Motor neuron (in vitro differentiated cells): ENCODE results near the gene CERS4. TPM values are rescaled to one million over a fixed set of nuclear protein-coding genes. Genes with fewer than 3 reads are reported as not detected.
"Not testable (repeated sequence)": the region's sequence is repeated elsewhere in the genome, so short reads cannot be mapped to it uniquely, and the experiment has no call there.

Experiments used
- ATAC-seq, 8 experiments: fragments of 200-7000 bp; cut with Tn5 transposase; replicated peaks in 6 of 8; 2 replicates each; pipeline ENCODE4 v1.8.0; 2021; ENCODE audit warnings: mild to moderate bottlenecking in 8 of 8, moderate library complexity in 8 of 8
- H3K27ac ChIP-seq, 2 donors: fragments of 250-450 bp; sonication (Bioruptor Pico); 2 replicates each; pipeline ENCODE4 v1.9.0; 2021; ENCODE audit warnings: antibody characterized with exemption in 2 of 2, mild to moderate bottlenecking in 2 of 2, moderate library complexity in 1 of 2
- H3K4me1 ChIP-seq, 2 donors: fragments of 250-450 bp; sonication (Bioruptor Pico); replicated peaks in 1 of 2; 2 replicates each; pipeline ENCODE4 v1.6.1; 2021; ENCODE audit warnings: antibody characterized with exemption in 2 of 2, mild to moderate bottlenecking in 2 of 2, moderate library complexity in 1 of 2
- H3K4me3 ChIP-seq, 5 donors: fragments of 250-450 bp; sonication (Bioruptor Pico); 2 replicates each; pipeline ENCODE4 v1.9.0; 2021; ENCODE audit warnings: antibody characterized with exemption in 5 of 5, mild to moderate bottlenecking in 5 of 5, moderate library complexity in 4 of 5
- WGBS, 10 experiments: fragments of 450-650 bp; shearing (Covaris generic); methylation state at CpG; one replicate each; pipeline ENCODE4 v1.0.0; 2022; 5-methylcytosine and 5-hydroxymethylcytosine counted together
- in situ Hi-C, 9 experiments: fragments of 400-800 bp; cut with MboI; loops; one replicate each; pipeline ENCODE4 v1.15.0; 2021; ENCODE audit warnings: low sequenced_read_pairs in 9 of 9, low pct_unique_long_range_greater_than_20kb in 2 of 9; ENCODE audit not compliant: unreplicated experiment in 9 of 9
- total RNA-seq, 8 experiments: library from RNA; unstranded; fragments of 300-600 nt; gene quantifications; 2 replicates each; pipeline versions ENCODE4 v1.2.3 to v1.2.4, GENCODE V29; 2022

The CERS4 gene
- total RNA-seq, 8 experiments from 2014 or later, result 3.2 to 55.1 (median 35.8) TPM

DNA sequence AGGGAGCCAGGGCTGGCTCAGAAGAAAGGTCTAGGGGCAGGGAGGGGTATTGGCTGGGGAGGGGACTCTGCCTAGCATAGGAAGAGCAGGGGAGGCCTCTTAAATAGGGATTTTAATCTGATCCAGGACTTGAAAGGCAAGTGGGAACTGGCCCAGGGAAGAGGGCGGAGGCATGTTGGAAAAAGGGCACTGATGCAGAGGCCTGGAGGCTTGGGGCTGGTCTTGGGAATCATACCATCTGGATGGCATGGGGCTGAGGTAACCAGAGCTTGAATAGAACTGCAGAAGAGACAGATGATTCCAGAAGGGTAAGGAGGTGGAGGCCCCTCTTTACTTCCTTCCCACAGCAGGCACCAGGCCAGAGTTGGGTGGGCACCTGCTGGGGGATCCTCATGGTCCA, 29.1 kb downstream of the CERS4 start:
- peak in 3 of 8 experiments; percentile 16 to 42 (median 21) for ATAC-seq
- in situ Hi-C loops, result loop anchor here in 2 of 9 experiments (25.0 kb wide), 2 partner anchors 276 to 301 kb away; partner anchors contain the start of genes CTXN1 (in 1 of the 2) and TIMM44 (in 1 of the 2)
- 0 to 100% (median 100%) methylated on average over 1 of the region's 1 CpG; no CpG with 5 or more reads in 7 of the 10 experiments for WGBS, 10 experiments
- no peak overlapping the region for H3K27ac ChIP-seq
- H3K4me3 ChIP-seq, result no peak overlapping the region
- H3K4me1 ChIP-seq, result peaks cover 10 to 14% of the 10 kb centered on the region in 2 donors

- WGBS, 10 experiments, result 40 to 100% (median 90%) methylated on average over 1 to 3 of the region's 3 CpGs; no CpG with 5 or more reads in 4 of the 10 experiments
- in situ Hi-C loops, result loop anchor here in 3 of 9 experiments (10.0 to 25.0 kb wide), 3 partner anchors 75 to 302 kb away; partner anchors contain the start of genes CTXN1 (in 1 of the 3) and TIMM44 (in 1 of the 3)
- Histone ChIP-seq H3K4me3 (no peak overlapping the region), H3K4me1 (peaks cover 10 to 14% of the 10 kb centered on the region in 2 donors), H3K27ac (peak overlapping the region in 1 of 2 donors; percentile 93)
- ATAC-seq, result no peak
Measured at GRCh38 chr19:8239528-8240273, 30.5 kb downstream of the CERS4 start.

GRCh38 chr19:8240274-8241229, 31.4 kb downstream of the CERS4 start:
- H3K4me3 ChIP-seq, result peak overlapping the region in 2 of 5 donors; percentile 5 to 12
- WGBS, 10 experiments, result 0 to 14% (median 14%) methylated on average over 2 to 7 of the region's 17 CpGs; no CpG with 5 or more reads in 7 of the 10 experiments
- peak overlapping the region; percentile 76 to 93 for H3K27ac ChIP-seq
- peak; percentile 90 to 94 (median 92) for ATAC-seq
- H3K4me1 ChIP-seq, result peaks cover 10 to 14% of the 10 kb centered on the region in 2 donors
- in situ Hi-C loops, result loop anchor here in 3 of 9 experiments (10.0 to 25.0 kb wide), 3 partner anchors 76 to 303 kb away; partner anchors contain the start of genes CTXN1 (in 1 of the 3) and TIMM44 (in 1 of the 3)

DNA sequence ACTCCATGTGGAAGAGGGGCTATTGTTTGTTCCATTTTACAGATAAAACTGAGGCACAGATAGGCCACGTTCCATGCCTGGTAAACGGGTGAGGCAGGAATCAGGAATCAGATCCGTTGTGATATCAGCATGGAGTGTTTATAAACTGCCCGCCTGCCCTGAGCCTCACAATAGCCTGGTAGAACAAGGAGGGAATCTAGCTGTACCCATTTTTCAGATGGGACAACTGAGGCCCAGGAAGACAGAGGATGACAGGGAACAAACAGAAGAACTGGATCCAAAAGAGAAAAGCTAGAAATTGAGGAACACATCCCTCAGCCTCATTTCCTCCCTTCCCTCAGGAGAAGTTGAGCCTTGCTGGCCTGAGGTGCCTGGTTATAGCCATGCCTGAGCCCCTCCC, 32.5 kb downstream of the CERS4 start:
- in situ Hi-C loops, result loop anchor here in 3 of 9 experiments (10.0 to 25.0 kb wide), 3 partner anchors 77 to 304 kb away; partner anchors contain the start of genes CTXN1 (in 1 of the 3) and TIMM44 (in 1 of the 3)
- ATAC-seq, result no peak
- Histone ChIP-seq H3K27ac (no peak overlapping the region), H3K4me3 (no peak overlapping the region), H3K4me1 (peaks cover 10 to 14% of the 10 kb centered on the region in 2 donors)
- 80 to 100% (median 92%) methylated on average over 1 to 4 of the region's 4 CpGs; no CpG with 5 or more reads in 2 of the 10 experiments for WGBS, 10 experiments

DNA sequence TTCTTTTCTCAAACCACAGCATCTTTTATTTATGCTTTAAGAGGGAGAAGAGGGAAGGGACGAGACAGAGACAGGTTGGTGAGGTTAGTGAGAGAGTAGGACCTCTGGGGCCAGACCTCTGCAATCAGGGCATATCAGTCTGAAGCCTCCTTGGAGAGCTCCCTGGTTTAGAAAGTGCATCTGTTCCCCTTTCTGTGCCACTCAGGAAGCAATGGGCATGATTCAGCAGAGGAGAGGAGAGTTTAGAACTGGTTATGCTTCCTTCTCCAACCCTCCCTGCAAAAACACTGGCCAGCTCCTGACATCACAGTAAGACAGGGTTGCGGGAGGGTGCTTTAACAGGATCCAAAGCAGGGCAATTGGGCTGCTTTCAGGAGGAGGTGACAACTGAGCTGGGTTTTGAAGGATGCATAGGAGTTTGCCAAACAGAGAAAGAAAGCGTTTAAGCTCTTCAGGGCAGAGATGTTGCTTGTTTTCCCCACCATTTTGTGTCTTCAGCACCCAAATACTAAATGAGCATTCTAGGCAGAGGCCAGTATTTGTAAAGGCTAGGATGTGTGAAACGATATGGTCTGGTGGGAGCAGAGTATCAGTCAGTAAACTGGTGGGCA, 33.1 kb downstream of the CERS4 start:
- in situ Hi-C loops, result loop anchor here in 3 of 9 experiments (10.0 to 25.0 kb wide), 3 partner anchors 78 to 305 kb away; partner anchors contain the start of genes CTXN1 (in 1 of the 3) and TIMM44 (in 1 of the 3)
- Histone ChIP-seq H3K4me1 (peaks cover 10 to 14% of the 10 kb centered on the region in 2 donors), H3K4me3 (no peak overlapping the region), H3K27ac (no peak overlapping the region)
- WGBS, 10 experiments, result 17 to 100% (median 87%) methylated on average over 1 to 4 of the region's 4 CpGs; no CpG with 5 or more reads in 4 of the 10 experiments
- no peak for ATAC-seq

DNA sequence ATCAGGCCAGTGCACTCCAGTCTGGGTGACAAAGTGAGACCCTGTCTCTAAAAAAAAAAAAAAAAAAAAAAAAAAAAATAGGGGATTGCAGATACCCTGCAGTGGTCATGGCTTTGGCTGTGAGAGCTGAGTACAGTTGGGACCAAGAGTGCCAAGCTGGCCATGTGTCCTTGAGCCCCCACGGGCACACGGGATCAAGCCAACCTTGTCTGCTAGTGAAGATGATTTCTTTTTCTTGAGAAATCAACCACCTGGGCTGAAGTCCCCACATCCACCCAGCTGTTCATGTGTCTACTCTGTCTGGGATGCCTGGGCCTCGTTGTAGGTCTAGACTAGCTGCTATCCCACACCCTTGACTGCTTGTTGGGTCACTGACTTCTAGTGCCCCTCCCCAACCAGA, 34.0 kb downstream of the CERS4 start:
- H3K27ac ChIP-seq, result no peak overlapping the region
- WGBS, 10 experiments, result 32 to 100% (median 100%) methylated on average over 1 to 2 of the region's 3 CpGs; no CpG with 5 or more reads in 6 of the 10 experiments
- in situ Hi-C loops, result loop anchor here in 3 of 9 experiments (10.0 to 25.0 kb wide), 3 partner anchors 78 to 306 kb away; partner anchors contain the start of genes CTXN1 (in 1 of the 3) and TIMM44 (in 1 of the 3)
- no peak overlapping the region for H3K4me3 ChIP-seq
- no peak for ATAC-seq
- peaks cover 10 to 14% of the 10 kb centered on the region in 2 donors for H3K4me1 ChIP-seq

DNA sequence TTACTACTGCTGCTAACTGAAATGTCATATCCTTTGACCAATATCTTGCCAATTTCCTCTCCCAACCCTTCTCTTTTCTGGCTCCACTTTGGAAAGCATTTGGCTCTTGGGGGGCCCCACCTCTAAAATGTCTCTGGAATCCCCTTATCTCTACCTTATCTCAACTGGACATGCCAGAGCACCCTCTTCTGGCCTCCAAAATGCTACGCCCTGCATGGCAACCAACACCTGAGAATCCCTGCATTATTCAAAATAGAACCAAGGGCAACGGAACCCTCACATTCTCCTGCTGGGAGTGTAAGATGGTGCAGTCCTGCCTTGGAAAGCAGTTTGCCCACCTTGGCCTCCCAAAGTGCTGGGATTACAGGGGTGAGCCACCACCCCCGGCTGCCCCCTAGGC, 35.3 kb downstream of the CERS4 start:
- H3K27ac ChIP-seq, result no peak overlapping the region
- peaks cover 10 to 14% of the 10 kb centered on the region in 2 donors for H3K4me1 ChIP-seq
- WGBS, 10 experiments, result 100% methylated on average over 1 of the region's 3 CpGs; no CpG with 5 or more reads in 9 of the 10 experiments
- H3K4me3 ChIP-seq, result no peak overlapping the region
- ATAC-seq, result no peak
- in situ Hi-C loops, result loop anchor here in 3 of 9 experiments (10.0 to 25.0 kb wide), 3 partner anchors 80 to 307 kb away; partner anchors contain the start of genes CTXN1 (in 1 of the 3) and TIMM44 (in 1 of the 3)

DNA sequence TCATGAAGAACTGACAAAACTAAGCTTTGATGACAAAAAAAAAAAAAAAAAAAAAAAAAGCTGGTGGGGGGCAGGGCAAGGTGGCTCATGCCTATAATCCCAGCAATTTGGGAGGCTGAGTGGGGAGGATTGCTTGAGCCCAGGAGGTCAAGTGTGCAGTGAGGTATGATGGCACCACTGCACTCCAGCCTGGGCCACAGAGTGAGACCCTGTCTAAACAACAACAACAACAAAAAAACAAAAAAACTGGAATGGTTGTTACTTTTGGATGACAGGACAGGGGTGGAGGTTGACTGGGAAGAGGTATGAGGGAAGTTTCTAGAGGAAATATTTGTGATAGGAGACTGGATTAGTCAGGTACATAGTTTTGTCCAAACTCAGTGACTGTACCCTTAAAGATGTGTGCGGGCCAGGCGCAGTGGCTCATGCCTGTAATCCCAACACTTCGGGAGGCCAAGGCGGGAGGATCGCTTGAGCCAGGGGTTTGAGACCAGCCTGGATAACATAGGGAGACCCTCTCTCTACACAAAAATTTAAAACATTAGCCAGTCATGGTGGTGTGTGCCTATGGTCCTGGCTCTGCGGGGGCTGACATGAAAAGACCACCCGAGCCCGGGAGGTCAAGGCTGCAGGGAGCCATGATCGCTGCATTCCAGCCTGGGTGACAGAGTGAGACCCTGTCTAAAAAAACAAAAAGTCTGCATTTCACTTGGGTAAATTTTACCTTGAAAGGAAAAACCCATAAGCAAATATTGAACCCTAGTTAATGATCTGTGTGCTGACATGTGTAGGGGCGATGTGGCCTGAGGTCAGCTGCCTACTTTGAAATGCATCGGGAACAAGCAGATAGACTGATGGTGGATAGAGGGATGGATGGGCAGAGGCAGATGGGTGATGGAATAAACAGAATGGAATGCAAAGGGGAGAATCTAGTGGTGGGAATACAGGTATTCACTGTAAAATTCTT, 37.0 kb downstream of the CERS4 start:
- peaks cover under 1 to 3% of the 10 kb centered on the region in 2 donors for H3K4me1 ChIP-seq
- H3K27ac ChIP-seq, result no peak overlapping the region
- no peak for ATAC-seq
- WGBS, 10 experiments, result 17 to 100% (median 77%) methylated on average over 1 to 8 of the region's 11 CpGs
- in situ Hi-C loops, result loop anchor here in 3 of 9 experiments (10.0 to 25.0 kb wide), 3 partner anchors 81 to 309 kb away; partner anchors contain the start of genes CTXN1 (in 1 of the 3) and TIMM44 (in 1 of the 3)
- H3K4me3 ChIP-seq, result no peak overlapping the region

- not testable (repeated sequence) for H3K27ac ChIP-seq, ATAC-seq, H3K4me1 ChIP-seq, H3K4me3 ChIP-seq
- in situ Hi-C loops, result loop anchor here in 3 of 9 experiments (10.0 to 25.0 kb wide), 3 partner anchors 83 to 310 kb away; partner anchors contain the start of genes CTXN1 (in 1 of the 3) and TIMM44 (in 1 of the 3)
- WGBS, 10 experiments, result 0 to 100% (median 64%) methylated on average over 1 to 6 of the region's 9 CpGs; no CpG with 5 or more reads in 3 of the 10 experiments
Measured at GRCh38 chr19:8247129-8247890, 38.1 kb downstream of the CERS4 start.
